ENCODE data around the gene CD96. TPM values are rescaled to one million over a fixed set of nuclear protein-coding genes. Genes with fewer than 3 reads are reported as not detected.
A peak's percentile ranks its signal among the peaks of the same experiment; 100 is the strongest.

CD96 gene
- total RNA-seq, 1 experiment from 2014 or later = not detected

DNA sequence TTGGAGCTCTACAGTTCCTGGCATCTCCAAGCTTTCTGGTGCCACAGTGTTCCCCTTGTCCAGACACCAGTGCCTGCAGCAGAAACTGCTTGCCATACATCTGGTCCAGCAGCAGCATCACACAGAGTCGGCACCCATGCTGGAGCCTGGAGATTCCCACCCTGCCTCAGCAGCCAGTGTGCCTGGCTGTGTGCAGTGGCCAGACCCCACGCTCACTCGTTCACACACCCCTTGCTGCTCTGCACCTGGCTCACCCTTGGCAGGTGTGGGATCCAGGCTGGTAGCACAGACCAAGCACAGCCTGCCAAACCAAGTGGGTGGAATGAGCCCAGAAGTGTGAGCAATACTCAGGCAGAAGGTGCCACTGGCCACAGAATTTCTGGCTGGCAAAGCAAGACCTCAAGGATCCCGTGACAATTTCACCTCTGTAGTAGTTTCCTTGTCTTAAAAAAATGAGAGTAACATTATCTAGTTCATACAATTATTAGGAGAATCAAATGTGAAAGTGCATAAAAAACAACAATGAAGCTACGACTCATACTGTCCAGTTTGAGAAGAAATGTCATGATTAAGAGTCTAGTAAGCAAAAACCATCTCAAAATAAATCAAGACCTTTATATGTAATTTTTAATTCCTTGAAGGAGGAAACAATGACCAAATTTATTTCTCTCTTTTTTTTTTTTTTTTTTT, 76.1 kb downstream of the CD96 start:
- Histone ChIP-seq H3K27me3 (ENCODE audit: low read length) (no peaks in the 10 kb centered on the region), H3K9me3 (ENCODE audit: low read length) (no peaks in the 10 kb centered on the region), H3K27ac (ENCODE audit: low read length) (peak overlapping the region; percentile 50), H3K79me2 (ENCODE audit: low read length) (no peaks in the 10 kb centered on the region), H3K36me3 (ENCODE audit: low read depth, low read length) (no peaks in the 10 kb centered on the region), H3K4me2 (ENCODE audit: low read length) (peak overlapping the region; percentile 27), H3F3A (ENCODE audit: low read length, unreplicated experiment) (no peaks in the 10 kb centered on the region), H3K4me3 (ENCODE audit: low read length) (no peak overlapping the region), H3K4me1 (ENCODE audit: insufficient read depth, low read length) (peaks cover 20% of the 10 kb centered on the region), H4K20me1 (ENCODE audit: low read length) (no peaks in the 10 kb centered on the region), H3K9ac (ENCODE audit: low read length) (no peak overlapping the region), H2AFZ (ENCODE audit: low read length) (no peak overlapping the region), H3K9me2 (replicated peaks; ENCODE audit: low read length) (no peaks in the 10 kb centered on the region)
- intact Hi-C loops (cut with micrococcal nuclease) = loop anchor here (2.0 kb wide), 1 partner anchor 33 kb away; no protein-coding TSS in a partner anchor
- ChIA-PET CTCF (interaction anchor here (1.1 kb wide), 1 partner anchor 40 kb away, joined by 4 read pairs; no protein-coding TSS in a partner anchor), POLR2A (ENCODE audit: unreplicated experiment) (no interaction called here)
- ATAC-seq (peak; percentile 59), DNase-seq (peak; percentile 61)
- no TSS peak for BruUV-seq (replicated peaks)
- TF ChIP-seq EZH2phosphoT487 (IDR thresholded peaks at IDR 0.05; ENCODE audit: borderline replicate concordance, low read length) = no peak
- TF ChIP-seq, protein P1, sequence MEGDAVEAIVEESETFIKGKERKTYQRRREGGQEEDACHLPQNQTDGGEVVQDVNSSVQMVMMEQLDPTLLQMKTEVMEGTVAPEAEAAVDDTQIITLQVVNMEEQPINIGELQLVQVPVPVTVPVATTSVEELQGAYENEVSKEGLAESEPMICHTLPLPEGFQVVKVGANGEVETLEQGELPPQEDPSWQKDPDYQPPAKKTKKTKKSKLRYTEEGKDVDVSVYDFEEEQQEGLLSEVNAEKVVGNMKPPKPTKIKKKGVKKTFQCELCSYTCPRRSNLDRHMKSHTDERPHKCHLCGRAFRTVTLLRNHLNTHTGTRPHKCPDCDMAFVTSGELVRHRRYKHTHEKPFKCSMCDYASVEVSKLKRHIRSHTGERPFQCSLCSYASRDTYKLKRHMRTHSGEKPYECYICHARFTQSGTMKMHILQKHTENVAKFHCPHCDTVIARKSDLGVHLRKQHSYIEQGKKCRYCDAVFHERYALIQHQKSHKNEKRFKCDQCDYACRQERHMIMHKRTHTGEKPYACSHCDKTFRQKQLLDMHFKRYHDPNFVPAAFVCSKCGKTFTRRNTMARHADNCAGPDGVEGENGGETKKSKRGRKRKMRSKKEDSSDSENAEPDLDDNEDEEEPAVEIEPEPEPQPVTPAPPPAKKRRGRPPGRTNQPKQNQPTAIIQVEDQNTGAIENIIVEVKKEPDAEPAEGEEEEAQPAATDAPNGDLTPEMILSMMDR (conservative IDR thresholded peaks at IDR 0.05; ENCODE audit: low read depth, low read length) = no peak
- TF ChIP-seq EZH2 (IDR thresholded peaks at IDR 0.05; ENCODE audit: low read length, unreplicated experiment) = no peak

DNA sequence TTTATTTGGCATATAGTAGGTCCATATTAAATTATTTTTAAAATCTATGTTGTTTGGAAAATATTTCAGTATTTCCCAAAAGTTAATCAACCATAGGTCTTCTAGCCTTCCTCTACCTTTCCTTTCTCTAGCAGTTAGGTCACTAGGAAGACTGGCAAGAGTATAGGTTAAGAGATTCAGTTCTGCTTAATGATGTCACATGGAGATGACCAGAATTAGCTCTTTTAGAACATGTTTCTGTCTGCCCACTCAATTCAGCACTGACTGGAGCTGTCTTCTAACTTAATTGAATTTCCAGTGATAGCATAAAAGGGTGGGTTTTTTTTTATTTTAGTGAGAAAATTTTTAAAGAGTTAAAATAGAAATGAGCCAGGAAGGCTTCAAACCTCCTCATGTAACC, 76.9 kb downstream of the CD96 start:
- Histone ChIP-seq H3K4me2 (ENCODE audit: low read length) (peak overlapping the region; percentile 37; the same call in 1 of the 2 replicates), H4K20me1 (ENCODE audit: low read length) (no peaks in the 10 kb centered on the region), H3K27ac (ENCODE audit: low read length) (no peak overlapping the region), H3K4me3 (ENCODE audit: low read length) (no peak overlapping the region), H3K79me2 (ENCODE audit: low read length) (no peaks in the 10 kb centered on the region), H3F3A (ENCODE audit: low read length, unreplicated experiment) (no peaks in the 10 kb centered on the region), H3K4me1 (ENCODE audit: insufficient read depth, low read length) (peaks cover 20% of the 10 kb centered on the region), H3K9me2 (replicated peaks; ENCODE audit: low read length) (no peaks in the 10 kb centered on the region), H3K36me3 (ENCODE audit: low read depth, low read length) (no peaks in the 10 kb centered on the region), H3K27me3 (ENCODE audit: low read length) (no peaks in the 10 kb centered on the region), H2AFZ (ENCODE audit: low read length) (no peak overlapping the region), H3K9me3 (ENCODE audit: low read length) (no peaks in the 10 kb centered on the region), H3K9ac (ENCODE audit: low read length) (no peak overlapping the region)
- DNase-seq (no peak), ATAC-seq (no peak)
- CTCF ChIA-PET = no interaction called here
- POLR2A ChIA-PET (ENCODE audit: unreplicated experiment) = interaction anchor here (0.7 kb wide), 1 partner anchor 1970 kb away, joined by 20 read pairs; no protein-coding TSS in a partner anchor
- intact Hi-C loops (cut with micrococcal nuclease) = loop anchor here (2.0 kb wide), 1 partner anchor 34 kb away; no protein-coding TSS in a partner anchor
- BruUV-seq (replicated peaks) = no TSS peak
- no peak for TF ChIP-seq EZH2phosphoT487 (IDR thresholded peaks at IDR 0.05; ENCODE audit: borderline replicate concordance, low read length)
- TF ChIP-seq, protein P1 (conservative IDR thresholded peaks at IDR 0.05; ENCODE audit: low read depth, low read length) = no peak
- no peak for TF ChIP-seq EZH2 (IDR thresholded peaks at IDR 0.05; ENCODE audit: low read length, unreplicated experiment)

DNA sequence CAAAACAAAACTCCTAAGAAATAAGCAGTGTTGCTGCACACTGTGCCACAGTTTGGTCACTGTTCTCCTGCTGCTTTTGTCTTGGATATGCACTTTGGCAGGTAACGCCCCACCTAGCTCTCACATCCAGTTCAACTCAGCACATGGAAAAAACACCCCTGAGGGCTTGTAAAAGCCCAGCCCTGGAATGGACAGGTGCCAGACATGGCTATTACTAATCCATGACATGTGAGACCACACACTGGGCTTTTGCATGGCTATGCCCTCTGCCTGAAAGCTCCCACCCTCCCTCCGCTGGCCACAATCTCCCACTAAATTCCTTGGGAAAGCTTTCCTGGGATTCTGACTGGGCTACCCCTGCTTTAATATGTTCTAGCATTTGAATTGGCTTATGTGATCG, 77.8 kb downstream of the CD96 start:
- DNase-seq (peak; percentile 94), ATAC-seq (peak; percentile 71)
- Histone ChIP-seq H2AFZ (ENCODE audit: low read length) (no peak overlapping the region), H3K4me2 (ENCODE audit: low read length) (peak overlapping the region; percentile 37), H3F3A (ENCODE audit: low read length, unreplicated experiment) (no peaks in the 10 kb centered on the region), H3K79me2 (ENCODE audit: low read length) (no peaks in the 10 kb centered on the region), H3K27me3 (ENCODE audit: low read length) (no peaks in the 10 kb centered on the region), H3K9me2 (replicated peaks; ENCODE audit: low read length) (no peaks in the 10 kb centered on the region), H3K36me3 (ENCODE audit: low read depth, low read length) (no peaks in the 10 kb centered on the region), H3K27ac (ENCODE audit: low read length) (peak overlapping the region; percentile 12; the same call in 1 of the 2 replicates), H3K9me3 (ENCODE audit: low read length) (no peaks in the 10 kb centered on the region), H4K20me1 (ENCODE audit: low read length) (no peaks in the 10 kb centered on the region), H3K9ac (ENCODE audit: low read length) (no peak overlapping the region), H3K4me1 (ENCODE audit: insufficient read depth, low read length) (peaks cover 20% of the 10 kb centered on the region), H3K4me3 (ENCODE audit: low read length) (0 out of 2 replicates have a peak overlapping the region, but pooled peaks have one; percentile 1)
- no TSS peak for BruUV-seq (replicated peaks)
- TF ChIP-seq EZH2 (IDR thresholded peaks at IDR 0.05; ENCODE audit: low read length, unreplicated experiment) (no peak), EZH2phosphoT487 (IDR thresholded peaks at IDR 0.05; ENCODE audit: borderline replicate concordance, low read length) (no peak)
- TF ChIP-seq, protein P1 (conservative IDR thresholded peaks at IDR 0.05; ENCODE audit: low read depth, low read length) = no peak
- CTCF ChIA-PET = interaction anchor here (0.6 kb wide), 1 partner anchor 41 kb away, joined by 4 read pairs; no protein-coding TSS in a partner anchor
- POLR2A ChIA-PET (ENCODE audit: unreplicated experiment) = interaction anchor here (0.7 kb wide), 1 partner anchor 1971 kb away, joined by 20 read pairs; no protein-coding TSS in a partner anchor
- intact Hi-C loops (cut with micrococcal nuclease) = loop anchor here (2.0 kb wide), 1 partner anchor 35 kb away; no protein-coding TSS in a partner anchor
